ENCODE data around the gene PRPF8.

Gene PRPF8

GRCh38 chr17:1643999-1644492, 40.6 kb downstream of the PRPF8 start:
- no peak for DNase-seq

- DNase-seq: no peak
These were observed 41.2 kb downstream of the PRPF8 start for GRCh38 chr17:1643293-1643998.

- DNase-seq: no peak
These were observed 43.6 kb downstream of the PRPF8 start for GRCh38 chr17:1641065-1641403.

- no peak for DNase-seq
These were observed 44.2 kb downstream of the PRPF8 start for GRCh38 chr17:1640329-1641064.

- DNase-seq: no peak
These were observed 45.0 kb downstream of the PRPF8 start for GRCh38 chr17:1639549-1640180.

- DNase-seq: no peak
These were observed 45.9 kb downstream of the PRPF8 start for GRCh38 chr17:1638624-1639300.

- DNase-seq: no peak
These were observed 46.5 kb downstream of the PRPF8 start for GRCh38 chr17:1638171-1638590.

GRCh38 chr17:1636732-1637285, 47.9 kb downstream of the PRPF8 start:
- no peak for DNase-seq

GRCh38 chr17:1635675-1636465, 48.8 kb downstream of the PRPF8 start:
- no peak for DNase-seq

GRCh38 chr17:1634841-1635650, 49.6 kb downstream of the PRPF8 start:
- DNase-seq: no peak

- DNase-seq: no peak
These were observed 54.0 kb downstream of the PRPF8 start for GRCh38 chr17:1630662-1631061.

- DNase-seq: no peak
These were observed 55.0 kb downstream of the PRPF8 start for GRCh38 chr17:1629504-1630310.

- peak; percentile 59 for DNase-seq
These were observed 55.7 kb downstream of the PRPF8 start for GRCh38 chr17:1628856-1629503.

GRCh38 chr17:1627982-1628855, 56.4 kb downstream of the PRPF8 start, which contains the start of gene SLC43A2:
Gene SLC43A2 (minus strand): TSS chr17:1628834. CDS start chr17:1627874, 960 bp downstream.
- DNase-seq: no peak

GRCh38 chr17:1627182-1627981, 57.3 kb downstream of the PRPF8 start:
- no peak for DNase-seq

- no peak for DNase-seq
These were observed 58.3 kb downstream of the PRPF8 start for GRCh38 chr17:1626333-1626732.

- DNase-seq: no peak
These were observed 59.1 kb downstream of the PRPF8 start for GRCh38 chr17:1625581-1625980.

- DNase-seq: no peak
These were observed 59.6 kb downstream of the PRPF8 start for GRCh38 chr17:1625053-1625452.
